Gastrocnemius medialis (tissue), 4 donors: ENCODE measurements around the gene DDX10. TPM values are rescaled to one million over a fixed set of nuclear protein-coding genes. Genes with fewer than 3 reads are reported as not detected.

Experiments used
- ATAC-seq, 2 donors: fragments of 150-250 bp; one replicate each; pipeline ENCODE4 v1.9.1; 2016
- DNase-seq, 2 donors: peaks; one replicate each; pipeline ENCODE4 v3.0.0-alpha.2; 2019
- H3K27ac ChIP-seq, 4 donors: fragments of 200-600 bp; sonication (generic); 1 replicate in 1 of 4; 2 replicates in 3 of 4; pipeline ENCODE4 v1.5.1; 2016 to 2018; ENCODE audit warnings: mild to moderate bottlenecking in 2 of 4, moderate library complexity in 1 of 4
- H3K27me3 ChIP-seq, 3 donors: fragments of 200-600 bp; sonication (generic) in 2 of 3; 1 replicate in 1 of 3; 2 replicates in 2 of 3; pipeline versions ENCODE4 v1.5.1 to v1.6.0; 2016 to 2019; ENCODE audit warnings: mild to moderate bottlenecking in 1 of 3, moderate library complexity in 1 of 3
- H3K36me3 ChIP-seq, 2 donors: fragments of 200-600 bp; sonication (generic) in 1 of 2; one replicate each; pipeline ENCODE4 v1.5.1; 2017 to 2018
- H3K4me1 ChIP-seq, 2 donors: fragments of 200-600 bp; sonication (generic) in 1 of 2; one replicate each; pipeline ENCODE4 v1.5.1; 2016 to 2017; ENCODE audit warnings: mild to moderate bottlenecking in 2 of 2
- H3K4me3 ChIP-seq, 4 donors: fragments of 200-600 bp; sonication (generic) in 3 of 4; 1 replicate in 1 of 4; 2 replicates in 3 of 4; pipeline ENCODE4 v1.5.1; 2016 to 2019; ENCODE audit warnings: mild to moderate bottlenecking in 2 of 4
- H3K9me3 ChIP-seq, 3 donors: fragments of 200-600 bp; sonication (generic) in 2 of 3; 1 replicate in 1 of 3; 2 replicates in 2 of 3; pipeline ENCODE4 v1.5.1; 2016 to 2019
- CTCF ChIP-seq, 5 experiments: fragments of 450-650 bp in 3 of 5; fragments of 200-600 bp in 2 of 5; sonication (generic) in 2 of 5; IDR thresholded peaks in 4 of 5; conservative IDR thresholded peaks in 1 of 5; 1 replicate in 4 of 5; 2 replicates in 1 of 5; pipeline ENCODE4 v1.5.1; 2016 to 2019; ENCODE audit warnings: antibody characterized with exemption in 5 of 5, mild to moderate bottlenecking in 3 of 5, moderate library complexity in 3 of 5
- POLR2A ChIP-seq, 2 donors: fragments of 450-650 bp; IDR thresholded peaks; one replicate each; pipeline ENCODE4 v1.6.1; 2017; ENCODE audit warnings: antibody characterized with exemption in 2 of 2, mild to moderate bottlenecking in 2 of 2, moderate library complexity in 2 of 2
- in situ Hi-C, 4 donors: fragments of 200-750 bp; cut with MboI; loops; one replicate each; pipeline versions ENCODE4 v1.15.0 to v1.8.0; 2017; ENCODE audit warnings: low sequenced_read_pairs in 4 of 4
- intact Hi-C: fragments of 100-400 bp; cut with DNase I; formaldehyde crosslinking; loops from one replicate; pipeline ENCODE4 v1.15.1; 2023; ENCODE audit warnings: low total_unique reads
- total RNA-seq, 4 donors: library from RNA; depleted of rRNA; stranded (reverse); fragments of >200 nt; gene quantifications; one replicate each; pipeline versions ENCODE4 v1.1.0 to v1.2.3, GENCODE V29; 2016

DDX10 gene
- total RNA-seq, 4 donors from 2014 or later, result 5.0 to 15.0 (median 10.5) TPM

- Histone ChIP-seq H3K4me3 (no peak overlapping the region), H3K9me3 (no peaks in the 10 kb centered on the region), H3K27me3 (no peaks in the 10 kb centered on the region), H3K27ac (no peak overlapping the region), H3K36me3 (peaks cover 0 to 7% of the 10 kb centered on the region in 2 donors), H3K4me1 (peaks cover 20 to 23% of the 10 kb centered on the region in 2 donors)
- in situ Hi-C loops (loop anchor here in 2 of 4 donors (25.0 kb wide), 2 partner anchors 201 to 651 kb away; partner anchors contain the start of genes C11orf65 (in 1 of the 2) and CUL5 (in 1 of the 2)), intact Hi-C loops (loop anchor here (10.0 kb wide), 1 partner anchor 659 kb away; the partner anchor contains the start of gene CUL5)
- DNase-seq (no peak), ATAC-seq (no peak)
- TF ChIP-seq POLR2A (IDR thresholded peaks at IDR 0.05) (no peak), CTCF (IDR thresholded peaks at IDR 0.05 in 4 of 5, conservative IDR thresholded peaks at IDR 0.05 in 1 of 5) (no peak)
Measured at GRCh38 chr11:108663154-108663877, 1.6 kb upstream of the DDX10 start.

- in situ Hi-C loops, result loop anchor here in 2 of 4 donors (25.0 kb wide), 2 partner anchors 204 to 654 kb away; partner anchors contain the start of genes C11orf65 (in 1 of the 2) and CUL5 (in 1 of the 2)
- Histone ChIP-seq H3K36me3 (peaks cover 0 to 10% of the 10 kb centered on the region in 2 donors), H3K27me3 (no peaks in the 10 kb centered on the region), H3K4me3 (no peak overlapping the region), H3K4me1 (peaks cover 20 to 23% of the 10 kb centered on the region in 2 donors), H3K9me3 (no peaks in the 10 kb centered on the region), H3K27ac (no peak overlapping the region)
- DNase-seq (no peak), ATAC-seq (no peak)
- intact Hi-C loops, result loop anchor here (10.0 kb wide), 1 partner anchor 662 kb away; the partner anchor contains the start of gene CUL5
- TF ChIP-seq POLR2A (IDR thresholded peaks at IDR 0.05) (no peak), CTCF (IDR thresholded peaks at IDR 0.05 in 4 of 5, conservative IDR thresholded peaks at IDR 0.05 in 1 of 5) (no peak)
Measured at GRCh38 chr11:108666373-108666772, 1.5 kb downstream of the DDX10 start.

GRCh38 chr11:108669286-108669685, 4.4 kb downstream of the DDX10 start:
- intact Hi-C loops (loop anchor here (10.0 kb wide), 1 partner anchor 664 kb away; the partner anchor contains the start of gene CUL5), in situ Hi-C loops (loop anchor here in 2 of 4 donors (25.0 kb wide), 2 partner anchors 207 to 657 kb away; partner anchors contain the start of genes C11orf65 (in 1 of the 2) and CUL5 (in 1 of the 2))
- TF ChIP-seq POLR2A (IDR thresholded peaks at IDR 0.05), result no peak
- Histone ChIP-seq H3K4me3 (no peak overlapping the region), H3K4me1 (peaks cover 20 to 23% of the 10 kb centered on the region in 2 donors), H3K36me3 (peaks cover 0 to 10% of the 10 kb centered on the region in 2 donors), H3K27me3 (no peaks in the 10 kb centered on the region), H3K9me3 (no peaks in the 10 kb centered on the region), H3K27ac (no peak overlapping the region)
- DNase-seq (no peak), ATAC-seq (no peak)

GRCh38 chr11:108669711-108670110, 4.8 kb downstream of the DDX10 start:
- in situ Hi-C loops, result loop anchor here in 2 of 4 donors (25.0 kb wide), 2 partner anchors 207 to 657 kb away; partner anchors contain the start of genes C11orf65 (in 1 of the 2) and CUL5 (in 1 of the 2)
- H3K4me3 ChIP-seq, result no peak overlapping the region
- DNase-seq, result no peak
- H3K9me3 ChIP-seq, result no peaks in the 10 kb centered on the region
- TF ChIP-seq CTCF (IDR thresholded peaks at IDR 0.05 in 4 of 5, conservative IDR thresholded peaks at IDR 0.05 in 1 of 5) (no peak), POLR2A (IDR thresholded peaks at IDR 0.05) (no peak)
- H3K4me1 ChIP-seq, result peaks cover 20 to 23% of the 10 kb centered on the region in 2 donors
- H3K27me3 ChIP-seq, result no peaks in the 10 kb centered on the region
- H3K27ac ChIP-seq, result no peak overlapping the region
- peaks cover 0 to 10% of the 10 kb centered on the region in 2 donors for H3K36me3 ChIP-seq
- intact Hi-C loops, result loop anchor here (10.0 kb wide), 1 partner anchor 665 kb away; the partner anchor contains the start of gene CUL5
- no peak for ATAC-seq

- DNase-seq, result no peak
- intact Hi-C loops, result no loop called here
- TF ChIP-seq POLR2A (IDR thresholded peaks at IDR 0.05), result no peak
- no peak for TF ChIP-seq CTCF (IDR thresholded peaks at IDR 0.05 in 4 of 5, conservative IDR thresholded peaks at IDR 0.05 in 1 of 5)
Measured at GRCh38 chr11:108670451-108670850, 5.6 kb downstream of the DDX10 start.

More at GRCh38 chr11:108670451-108670850, 5.6 kb downstream of the DDX10 start:
- Histone ChIP-seq H3K4me1 (peaks cover 20 to 21% of the 10 kb centered on the region in 2 donors), H3K27ac (no peak overlapping the region), H3K9me3 (no peaks in the 10 kb centered on the region), H3K4me3 (no peak overlapping the region), H3K36me3 (peaks cover 0 to 13% of the 10 kb centered on the region in 2 donors), H3K27me3 (no peaks in the 10 kb centered on the region)
- in situ Hi-C loops, result loop anchor here in 2 of 4 donors (25.0 kb wide), 2 partner anchors 208 to 658 kb away; partner anchors contain the start of genes C11orf65 (in 1 of the 2) and CUL5 (in 1 of the 2)
- no peak for ATAC-seq
